DOHH2 (cell line): ENCODE measurements around the gene FOXN3.

Experiments
- EZH2phosphoT487 ChIP-seq: fragments of 200-600 bp; sonication (generic); IDR thresholded peaks from 2 replicates; pipeline ENCODE4 v1.6.1; 2017; ENCODE audit warnings: borderline replicate concordance, mild to moderate bottlenecking, antibody characterized with exemption, low read length, moderate library complexity, mixed read lengths
- TF ChIP-seq, protein P1 (sequence below): fragments of 200-600 bp; sonication (generic); IDR thresholded peaks from one replicate; pipeline ENCODE4 v1.5.1; 2014; ENCODE audit warnings: antibody characterized with exemption, mild to moderate bottlenecking, low read depth, low read length; ENCODE audit not compliant: poor library complexity, severe bottlenecking

DNA sequence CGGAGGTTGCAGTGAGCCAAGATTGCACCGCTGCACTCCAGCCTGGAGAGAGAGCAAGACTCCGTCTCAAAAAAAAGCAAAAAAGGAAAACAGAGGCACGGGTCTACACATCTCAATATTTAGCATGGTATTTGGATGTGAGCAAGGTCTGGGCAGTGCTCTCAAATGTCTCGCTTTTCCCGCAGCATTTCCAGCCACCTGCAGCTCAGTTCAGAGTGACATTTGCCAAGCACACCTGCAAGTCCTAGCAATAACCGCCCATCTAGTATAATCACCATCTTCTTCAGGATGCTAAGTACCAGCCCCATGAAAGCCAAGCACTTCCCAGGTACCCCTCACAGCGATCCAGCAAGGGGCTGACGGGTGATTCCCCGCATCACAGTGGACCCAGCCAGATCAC lies 69.1 kb downstream of the FOXN3 start:
- TF ChIP-seq, protein P1, sequence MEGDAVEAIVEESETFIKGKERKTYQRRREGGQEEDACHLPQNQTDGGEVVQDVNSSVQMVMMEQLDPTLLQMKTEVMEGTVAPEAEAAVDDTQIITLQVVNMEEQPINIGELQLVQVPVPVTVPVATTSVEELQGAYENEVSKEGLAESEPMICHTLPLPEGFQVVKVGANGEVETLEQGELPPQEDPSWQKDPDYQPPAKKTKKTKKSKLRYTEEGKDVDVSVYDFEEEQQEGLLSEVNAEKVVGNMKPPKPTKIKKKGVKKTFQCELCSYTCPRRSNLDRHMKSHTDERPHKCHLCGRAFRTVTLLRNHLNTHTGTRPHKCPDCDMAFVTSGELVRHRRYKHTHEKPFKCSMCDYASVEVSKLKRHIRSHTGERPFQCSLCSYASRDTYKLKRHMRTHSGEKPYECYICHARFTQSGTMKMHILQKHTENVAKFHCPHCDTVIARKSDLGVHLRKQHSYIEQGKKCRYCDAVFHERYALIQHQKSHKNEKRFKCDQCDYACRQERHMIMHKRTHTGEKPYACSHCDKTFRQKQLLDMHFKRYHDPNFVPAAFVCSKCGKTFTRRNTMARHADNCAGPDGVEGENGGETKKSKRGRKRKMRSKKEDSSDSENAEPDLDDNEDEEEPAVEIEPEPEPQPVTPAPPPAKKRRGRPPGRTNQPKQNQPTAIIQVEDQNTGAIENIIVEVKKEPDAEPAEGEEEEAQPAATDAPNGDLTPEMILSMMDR = no peak
- no peak for TF ChIP-seq EZH2phosphoT487
